Tibial nerve (tissue), 4 donors: Measurements from ENCODE around the gene VGF. TPM values are rescaled to one million over a fixed set of nuclear protein-coding genes. Genes with fewer than 3 reads are reported as not detected.

Source experiments
- DNase-seq, 2 donors: peaks; one replicate each; pipeline ENCODE4 v3.0.0-alpha.2; 2019; ENCODE audit warnings: low spot score in 2 of 2
- H3K27ac ChIP-seq, 4 donors: fragments of 200-600 bp; sonication (generic) in 3 of 4; one replicate each; pipeline ENCODE4 v1.5.1; 2017 to 2019; ENCODE audit warnings: mild to moderate bottlenecking in 1 of 4
- H3K27me3 ChIP-seq, 2 donors: fragments of 200-600 bp; sonication (generic) in 1 of 2; one replicate each; pipeline versions ENCODE4 v1.5.1 to v1.6.0; 2017 to 2019
- H3K36me3 ChIP-seq, 3 donors: fragments of 200-600 bp; sonication (generic); one replicate each; pipeline ENCODE4 v1.5.1; 2018 to 2019
- H3K4me1 ChIP-seq, 4 donors: fragments of 200-600 bp; sonication (generic) in 3 of 4; one replicate each; pipeline ENCODE4 v1.5.1; 2017 to 2019
- H3K4me3 ChIP-seq, 4 donors: fragments of 200-600 bp; sonication (generic) in 3 of 4; one replicate each; pipeline ENCODE4 v1.5.1; 2017 to 2019; ENCODE audit warnings: mild to moderate bottlenecking in 1 of 4, moderate library complexity in 1 of 4
- H3K9me3 ChIP-seq, 4 donors: fragments of 200-600 bp; sonication (generic) in 3 of 4; one replicate each; pipeline ENCODE4 v1.5.1; 2017 to 2019
- EP300 ChIP-seq, 2 donors: sonication (generic); formaldehyde crosslinking; IDR thresholded peaks; one replicate each; pipeline ENCODE4 v1.6.1; 2017; ENCODE audit warnings: antibody characterized with exemption in 2 of 2, mild to moderate bottlenecking in 1 of 2
- POLR2A ChIP-seq, 2 donors: fragments of 450-650 bp; IDR thresholded peaks; one replicate each; pipeline ENCODE4 v1.6.1; 2017; ENCODE audit warnings: antibody characterized with exemption in 2 of 2, mild to moderate bottlenecking in 2 of 2, moderate library complexity in 2 of 2
- WGBS, 2 donors: methylation state at CpG; one replicate each; pipeline ENCODE4 v1.1.5; 2018; 5-methylcytosine and 5-hydroxymethylcytosine counted together
- total RNA-seq, 4 donors: library from RNA; depleted of rRNA; stranded (reverse); fragments of >200 nt; gene quantifications; one replicate each; pipeline ENCODE4 v1.1.0, GENCODE V29; 2016
- TF ChIP-seq, protein P1 (sequence below), 5 experiments: fragments of 200-600 bp in 3 of 5; fragments of 450-650 bp in 2 of 5; sonication (generic) in 3 of 5; IDR thresholded peaks; one replicate each; pipeline ENCODE4 v1.5.1; 2016 to 2019; ENCODE audit warnings: antibody characterized with exemption in 5 of 5, mild to moderate bottlenecking in 3 of 5, moderate library complexity in 2 of 5

Gene VGF
- total RNA-seq, 4 donors from 2014 or later, result 1.0 TPM; not detected in 3

DNA sequence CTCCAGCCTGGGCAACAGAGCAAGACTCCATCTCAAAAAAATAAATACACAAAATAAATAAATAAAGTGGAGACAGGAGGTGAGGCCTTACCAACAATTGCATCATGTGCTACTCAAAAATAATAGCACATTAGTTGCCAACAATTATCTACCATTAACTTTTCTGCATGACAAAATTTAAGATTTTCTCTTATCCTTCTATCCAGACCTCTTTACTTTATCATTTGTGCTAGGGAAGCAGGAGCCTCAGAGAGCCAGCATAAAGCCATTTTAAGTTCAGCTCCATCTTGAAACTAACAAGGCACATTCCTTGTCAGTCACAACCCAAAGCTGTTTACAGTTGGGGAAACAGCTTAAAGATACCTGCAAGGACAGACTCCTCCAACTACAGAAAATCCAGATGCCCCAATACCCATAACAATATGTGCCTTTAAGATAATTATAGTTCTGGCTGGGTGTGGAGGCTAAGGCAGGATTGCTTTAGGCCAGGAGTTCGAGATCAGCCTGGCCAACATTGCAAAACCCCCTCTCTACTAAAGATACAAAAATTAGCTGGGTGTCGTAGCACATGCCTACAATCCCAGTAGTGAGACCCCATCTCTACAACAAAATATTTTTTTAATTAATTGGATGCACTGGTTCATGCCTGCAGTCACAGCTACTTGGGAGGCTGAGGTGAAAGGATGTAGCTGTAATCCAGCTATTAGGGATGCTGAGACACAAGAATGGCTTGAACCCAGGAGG, 13.3 kb downstream of the VGF start:
- H3K9me3 ChIP-seq, result no peaks in the 10 kb centered on the region
- no peak for TF ChIP-seq EP300 (IDR thresholded peaks at IDR 0.05)
- TF ChIP-seq, protein P1, sequence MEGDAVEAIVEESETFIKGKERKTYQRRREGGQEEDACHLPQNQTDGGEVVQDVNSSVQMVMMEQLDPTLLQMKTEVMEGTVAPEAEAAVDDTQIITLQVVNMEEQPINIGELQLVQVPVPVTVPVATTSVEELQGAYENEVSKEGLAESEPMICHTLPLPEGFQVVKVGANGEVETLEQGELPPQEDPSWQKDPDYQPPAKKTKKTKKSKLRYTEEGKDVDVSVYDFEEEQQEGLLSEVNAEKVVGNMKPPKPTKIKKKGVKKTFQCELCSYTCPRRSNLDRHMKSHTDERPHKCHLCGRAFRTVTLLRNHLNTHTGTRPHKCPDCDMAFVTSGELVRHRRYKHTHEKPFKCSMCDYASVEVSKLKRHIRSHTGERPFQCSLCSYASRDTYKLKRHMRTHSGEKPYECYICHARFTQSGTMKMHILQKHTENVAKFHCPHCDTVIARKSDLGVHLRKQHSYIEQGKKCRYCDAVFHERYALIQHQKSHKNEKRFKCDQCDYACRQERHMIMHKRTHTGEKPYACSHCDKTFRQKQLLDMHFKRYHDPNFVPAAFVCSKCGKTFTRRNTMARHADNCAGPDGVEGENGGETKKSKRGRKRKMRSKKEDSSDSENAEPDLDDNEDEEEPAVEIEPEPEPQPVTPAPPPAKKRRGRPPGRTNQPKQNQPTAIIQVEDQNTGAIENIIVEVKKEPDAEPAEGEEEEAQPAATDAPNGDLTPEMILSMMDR (IDR thresholded peaks at IDR 0.05), result no peak
- no peak for TF ChIP-seq POLR2A (IDR thresholded peaks at IDR 0.05)
- peaks cover 0 to 16% (median 9%) of the 10 kb centered on the region in 4 donors for H3K4me1 ChIP-seq
- H3K4me3 ChIP-seq, result no peak overlapping the region
- H3K27me3 ChIP-seq, result peaks cover 0 to 18% of the 10 kb centered on the region in 2 donors
- no peak for DNase-seq
- WGBS, 2 donors, result 83 to 92% methylated on average over 2 of the region's 2 CpGs
- no peak overlapping the region for H3K27ac ChIP-seq
- H3K36me3 ChIP-seq, result peaks cover 0 to 7% (median 0%) of the 10 kb centered on the region in 3 donors

DNA sequence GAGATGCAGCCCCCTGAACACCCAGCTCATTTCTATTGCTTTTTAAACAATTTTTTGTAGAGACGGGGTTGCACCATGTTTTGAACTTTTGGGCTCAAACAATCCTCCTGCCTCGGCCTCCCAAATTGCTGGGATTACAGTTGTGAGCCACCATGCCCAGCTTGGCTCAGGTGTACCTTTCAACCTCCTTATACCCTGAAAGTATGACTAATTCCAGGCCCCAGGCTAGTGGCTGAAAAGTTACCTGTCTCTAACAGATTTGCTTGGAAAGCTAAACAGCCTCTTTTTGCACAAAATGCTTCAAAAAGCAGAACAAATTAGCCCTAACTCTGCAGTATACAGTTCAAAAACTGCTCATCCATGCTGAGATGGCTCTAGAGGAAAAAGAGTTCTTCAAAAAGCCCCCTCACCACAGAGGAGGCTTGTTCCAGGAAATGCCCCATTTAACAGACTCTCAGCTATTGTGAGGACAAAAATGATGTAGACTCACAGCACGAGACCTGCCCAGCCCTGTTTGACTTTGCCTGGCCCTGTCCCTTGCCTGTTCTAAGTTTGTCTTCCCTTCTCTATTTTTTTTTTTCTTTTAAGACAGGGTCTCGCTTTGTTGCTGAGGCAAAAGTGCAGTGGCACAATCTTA, 24.5 kb downstream of the VGF start:
- Histone ChIP-seq H3K27ac (no peak overlapping the region), H3K4me3 (no peak overlapping the region), H3K27me3 (no peaks in the 10 kb centered on the region), H3K36me3 (no peaks in the 10 kb centered on the region), H3K4me1 (peaks cover 0 to 22% (median 6%) of the 10 kb centered on the region in 4 donors), H3K9me3 (no peaks in the 10 kb centered on the region)
- DNase-seq, result no peak
- TF ChIP-seq EP300 (IDR thresholded peaks at IDR 0.05) (no peak), POLR2A (IDR thresholded peaks at IDR 0.05) (no peak)
- TF ChIP-seq, protein P1 (IDR thresholded peaks at IDR 0.05), result no peak
- WGBS, 2 donors, result 80 to 86% methylated on average over 4 of the region's 4 CpGs

DNA sequence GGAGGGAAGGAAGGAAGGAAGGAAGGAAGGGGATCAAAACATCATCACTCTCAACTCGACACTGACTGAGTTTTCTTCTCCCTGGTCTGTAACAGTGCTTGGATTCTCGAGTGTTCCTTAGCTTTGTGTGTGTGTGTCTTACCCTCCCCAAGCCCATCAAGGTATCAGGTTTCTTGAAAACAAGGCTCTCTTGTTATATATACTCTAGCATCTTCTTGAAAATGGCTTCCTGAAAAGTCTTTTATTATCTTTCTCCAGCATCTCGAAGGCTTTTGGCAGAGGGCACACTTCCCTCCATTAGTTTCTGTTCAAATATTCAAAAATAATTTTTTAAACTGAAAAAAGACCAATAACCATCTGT, 25.1 kb downstream of the VGF start:
- H3K27ac ChIP-seq, result no peak overlapping the region
- H3K27me3 ChIP-seq, result no peaks in the 10 kb centered on the region
- peaks cover 0 to 3% (median 0%) of the 10 kb centered on the region in 3 donors for H3K36me3 ChIP-seq
- H3K4me1 ChIP-seq, result peaks cover 0 to 22% (median 6%) of the 10 kb centered on the region in 4 donors
- DNase-seq, result no peak
- TF ChIP-seq EP300 (IDR thresholded peaks at IDR 0.05), result no peak
- TF ChIP-seq, protein P1 (IDR thresholded peaks at IDR 0.05), result no peak
- no peak for TF ChIP-seq POLR2A (IDR thresholded peaks at IDR 0.05)
- 15 to 23% methylated on average over 3 of the region's 3 CpGs for WGBS, 2 donors
- no peaks in the 10 kb centered on the region for H3K9me3 ChIP-seq
- no peak overlapping the region for H3K4me3 ChIP-seq

DNA sequence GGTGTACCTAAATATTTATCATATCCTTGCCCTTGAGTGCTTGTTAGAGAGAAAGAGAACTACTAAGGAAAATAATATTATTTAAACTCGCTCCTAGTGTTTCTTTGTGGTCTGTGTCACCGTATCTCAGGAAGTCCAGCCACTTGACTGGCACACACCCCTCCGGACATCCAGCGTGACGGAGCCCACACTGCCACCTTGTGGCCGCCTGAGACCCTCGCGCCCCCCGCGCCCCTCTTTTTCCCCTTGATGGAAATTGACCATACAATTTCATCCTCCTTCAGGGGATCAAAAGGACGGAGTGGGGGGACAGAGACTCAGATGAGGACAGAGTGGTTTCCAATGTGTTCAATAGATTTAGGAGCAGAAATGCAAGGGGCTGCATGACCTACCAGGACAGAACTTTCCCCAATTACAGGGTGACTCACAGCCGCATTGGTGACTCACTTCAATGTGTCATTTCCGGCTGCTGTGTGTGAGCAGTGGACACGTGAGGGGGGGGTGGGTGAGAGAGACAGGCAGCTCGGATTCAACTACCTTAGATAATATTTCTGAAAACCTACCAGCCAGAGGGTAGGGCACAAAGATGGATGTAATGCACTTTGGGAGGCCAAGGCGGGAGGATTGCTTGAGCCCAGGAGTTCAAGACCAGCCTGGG, 27.0 kb downstream of the VGF start:
- H3K27ac ChIP-seq, result peak overlapping the region in 3 of 4 donors; percentile 32 to 84 (median 64)
- H3K4me3 ChIP-seq, result peak overlapping the region in 1 of 4 donors; percentile 20
- H3K4me1 ChIP-seq, result peaks cover 0 to 15% (median 4%) of the 10 kb centered on the region in 4 donors
- peaks cover 0 to 3% (median 0%) of the 10 kb centered on the region in 3 donors for H3K36me3 ChIP-seq
- WGBS, 2 donors, result 6 to 8% methylated on average over 16 of the region's 16 CpGs
- no peaks in the 10 kb centered on the region for H3K27me3 ChIP-seq
- TF ChIP-seq POLR2A (IDR thresholded peaks at IDR 0.05), result no peak
- TF ChIP-seq, protein P1 (IDR thresholded peaks at IDR 0.05), result peak; percentile 72 to 89 (median 85)
- peak in 1 of 2 donors; percentile 73 for TF ChIP-seq EP300 (IDR thresholded peaks at IDR 0.05)
- H3K9me3 ChIP-seq, result no peaks in the 10 kb centered on the region
- DNase-seq, result peak; percentile 66 to 88
